Measurements from ENCODE around the gene LRRC28.
A peak's percentile ranks its signal among the peaks of the same experiment; 100 is the strongest.
"Not testable (repeated sequence)": the region's sequence is repeated elsewhere in the genome, so short reads cannot be mapped to it uniquely, and the experiment has no call there.

LRRC28 gene

DNA sequence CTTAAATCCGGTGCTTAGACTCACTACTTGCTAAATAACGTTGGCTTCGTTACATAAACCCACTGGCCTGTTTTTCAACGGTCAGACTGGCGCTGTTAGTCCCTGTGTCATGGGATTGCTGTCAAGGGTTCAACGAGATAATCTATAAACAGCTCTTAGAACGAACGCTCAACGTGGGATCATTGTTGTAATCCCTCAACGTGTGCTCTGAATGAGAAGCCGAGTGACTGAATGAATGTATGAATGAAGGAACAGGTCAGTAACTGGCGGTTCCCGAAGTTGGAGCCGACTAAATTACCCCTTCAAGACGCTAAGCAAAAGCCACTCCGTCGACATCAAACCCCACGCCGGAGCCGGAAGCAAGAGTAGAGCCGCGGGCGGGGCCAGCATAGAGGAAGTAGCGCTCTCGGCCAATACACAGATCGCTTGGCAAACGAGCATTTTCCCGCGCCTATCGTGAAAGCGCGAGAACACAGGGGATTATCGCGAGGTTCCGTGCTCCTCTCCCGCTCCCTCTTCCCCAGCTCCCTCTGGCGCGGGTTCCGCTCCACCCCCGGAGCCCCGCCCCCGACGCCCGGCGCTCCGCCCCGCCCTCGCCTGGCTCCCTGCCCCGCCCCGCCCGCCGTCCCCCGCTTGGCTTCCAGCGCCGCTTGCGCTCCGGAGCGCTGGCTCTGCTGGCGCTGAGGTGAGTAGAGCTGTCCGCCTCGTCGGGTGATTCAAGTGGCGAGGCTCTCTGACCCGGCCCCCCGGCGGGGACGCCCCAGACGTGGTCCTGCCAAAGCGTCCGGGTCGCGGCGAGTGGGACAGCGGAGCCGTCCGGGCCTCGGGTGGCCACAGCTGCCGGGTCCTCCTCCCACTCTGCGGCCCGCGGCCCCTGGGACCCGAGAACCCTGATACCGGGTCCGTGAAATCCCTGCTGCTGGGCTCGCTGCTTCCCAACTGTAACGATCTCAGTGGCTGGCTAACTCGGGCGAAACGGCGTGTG lies at the start of gene LRRC28:
LRRC28 (plus strand) TSS at position 625 of the 985 bp plus-strand sequence. CDS start 4,477 bp downstream, outside the sequence.
- peak; percentile 81 to 90 (median 85) for DNase-seq

DNA sequence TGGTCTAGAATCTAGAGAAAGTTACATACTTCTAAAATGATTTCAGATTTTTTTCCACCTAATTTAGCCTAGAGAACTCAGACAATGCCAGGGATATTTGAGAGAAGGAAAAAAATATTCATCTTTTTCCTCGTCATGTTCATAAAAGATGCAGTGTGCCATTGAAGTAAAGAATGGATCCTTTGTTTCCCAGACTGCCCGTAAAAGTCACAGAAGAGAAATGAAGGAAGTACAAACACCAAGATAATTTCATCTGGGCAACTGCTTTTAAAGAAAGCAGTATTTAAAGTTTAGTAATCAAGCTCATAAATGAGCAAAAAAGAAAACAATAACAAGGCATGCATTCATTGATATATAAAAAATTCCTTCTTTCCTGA lies 49.1 kb upstream of the LRRC28 start:
- DNase-seq: no peak

DNA sequence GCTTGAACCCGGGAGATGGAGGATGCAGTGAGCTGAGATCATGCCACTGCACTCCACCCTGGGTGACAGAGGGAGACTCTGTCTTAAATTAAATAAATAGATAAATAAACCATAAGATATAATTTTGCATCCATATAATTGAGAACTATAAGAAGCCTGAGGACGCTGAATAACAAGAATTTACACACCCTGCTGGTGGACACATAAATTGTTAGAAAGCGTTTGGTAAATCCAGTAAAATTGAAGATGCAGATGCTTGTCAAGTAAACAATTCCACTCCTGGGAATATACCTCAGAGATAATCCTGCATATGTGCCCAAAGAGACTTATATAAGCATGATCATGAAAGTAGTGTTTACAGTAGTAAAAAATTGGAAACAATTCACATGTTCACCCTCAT lies 43.6 kb upstream of the LRRC28 start:
- DNase-seq: no peak

DNA sequence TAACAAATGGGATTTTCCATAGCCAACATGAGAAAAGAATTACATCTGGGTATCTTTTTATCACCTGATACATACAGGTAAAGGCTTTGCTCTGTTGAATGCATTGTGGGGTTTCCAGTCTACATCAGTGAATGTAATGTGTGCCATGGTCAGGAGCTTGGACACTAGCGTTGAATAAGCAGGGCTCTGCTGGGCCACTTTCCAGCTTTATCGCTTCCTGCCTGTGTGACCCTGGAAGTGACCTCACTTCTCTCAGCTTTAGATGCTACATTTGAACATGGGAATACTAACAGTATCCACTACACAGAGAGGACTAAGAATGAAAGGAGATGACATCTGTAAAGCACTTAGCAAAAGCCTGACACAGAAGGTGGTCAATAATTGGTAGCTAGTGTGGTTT lies 42.0 kb upstream of the LRRC28 start:
- DNase-seq: no peak

DNA sequence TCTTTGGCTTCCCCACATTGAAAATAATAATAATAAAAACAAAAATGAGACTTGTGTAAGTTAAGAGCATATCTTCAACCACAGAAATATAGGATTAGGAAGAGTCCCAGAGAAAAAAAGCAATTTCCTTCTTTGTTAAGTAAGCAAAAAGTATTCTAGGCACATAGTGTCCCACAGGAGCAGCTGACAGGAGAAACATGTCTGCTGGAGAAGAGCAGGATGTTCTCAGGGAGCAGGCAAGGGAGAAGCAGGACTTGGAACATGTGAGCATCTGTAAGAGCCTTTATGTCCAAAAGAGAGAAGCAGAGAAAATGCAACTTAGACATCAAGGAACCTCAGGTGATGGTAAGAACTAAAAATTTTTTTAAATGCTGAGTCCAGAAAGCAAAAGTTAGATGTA lies 40.9 kb upstream of the LRRC28 start:
- DNase-seq: no peak

DNA sequence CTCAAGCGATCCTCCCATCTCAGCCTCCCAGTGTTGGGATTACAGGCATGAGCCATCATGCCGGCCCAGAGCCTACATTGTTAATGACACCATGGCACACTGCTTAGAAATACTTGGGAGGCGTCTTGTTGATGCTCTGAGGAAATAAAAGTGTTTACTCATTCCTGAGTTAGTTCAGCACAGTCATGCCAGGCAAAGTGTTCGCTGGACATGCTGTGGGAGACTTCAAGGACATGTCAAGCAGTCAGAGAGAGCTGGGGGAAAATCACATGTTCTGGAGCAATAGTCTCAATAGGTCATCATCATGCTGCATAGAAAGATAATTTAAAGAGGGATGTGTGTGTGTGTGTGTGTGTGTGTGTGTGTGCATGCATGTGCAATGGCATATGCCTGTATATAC lies 39.4 kb upstream of the LRRC28 start:
- DNase-seq: no peak

DNA sequence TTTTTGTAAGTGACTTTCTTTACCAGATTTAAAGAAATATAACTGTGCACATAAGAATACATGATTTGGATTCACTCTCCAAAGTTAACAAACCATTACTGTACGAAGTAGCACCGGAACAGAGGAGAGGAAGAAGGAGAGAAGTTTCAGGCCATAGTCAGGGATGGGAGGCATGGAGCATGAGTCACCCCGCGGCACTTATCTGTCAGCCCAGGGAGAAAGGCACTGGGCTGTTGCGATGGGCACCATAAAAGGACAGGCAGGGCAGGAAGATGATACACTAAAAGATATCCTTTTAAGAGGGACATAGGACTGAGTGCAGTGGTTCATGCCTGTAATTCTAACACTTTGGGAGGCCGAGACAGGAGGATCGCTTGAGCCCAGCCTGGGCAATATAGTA lies 38.9 kb upstream of the LRRC28 start:
- DNase-seq: no peak

DNA sequence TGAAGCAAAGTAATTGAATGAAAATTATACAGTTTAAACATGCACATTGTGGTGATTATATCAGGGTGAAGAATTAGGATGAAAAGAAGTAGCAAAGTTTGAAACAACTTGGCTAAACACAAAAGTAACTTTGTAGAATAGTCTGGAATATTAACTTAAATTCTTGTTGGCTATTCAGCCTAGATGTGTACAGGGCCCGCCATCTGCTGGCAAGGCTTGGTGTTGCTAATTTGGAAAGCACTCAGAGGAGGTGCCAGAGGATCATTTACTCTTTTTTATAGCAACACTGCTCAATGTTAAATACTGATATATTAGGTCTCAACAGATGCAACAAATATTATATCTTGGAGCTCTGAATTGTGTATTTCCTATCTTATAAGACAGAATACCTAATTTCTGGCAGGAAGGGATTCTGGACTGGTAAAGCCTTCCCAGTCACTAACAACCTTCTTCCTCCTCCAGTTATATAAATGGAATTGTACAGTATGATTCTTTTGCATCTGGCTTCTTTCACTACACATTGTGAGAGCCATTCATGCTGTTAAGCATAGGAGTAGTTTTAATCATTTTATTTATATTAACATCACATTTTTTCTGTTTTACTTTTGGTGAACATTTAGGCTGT lies 38.0 kb upstream of the LRRC28 start:
- DNase-seq: peak in 3 of 4 experiments; percentile 4 to 22 (median 16)

DNA sequence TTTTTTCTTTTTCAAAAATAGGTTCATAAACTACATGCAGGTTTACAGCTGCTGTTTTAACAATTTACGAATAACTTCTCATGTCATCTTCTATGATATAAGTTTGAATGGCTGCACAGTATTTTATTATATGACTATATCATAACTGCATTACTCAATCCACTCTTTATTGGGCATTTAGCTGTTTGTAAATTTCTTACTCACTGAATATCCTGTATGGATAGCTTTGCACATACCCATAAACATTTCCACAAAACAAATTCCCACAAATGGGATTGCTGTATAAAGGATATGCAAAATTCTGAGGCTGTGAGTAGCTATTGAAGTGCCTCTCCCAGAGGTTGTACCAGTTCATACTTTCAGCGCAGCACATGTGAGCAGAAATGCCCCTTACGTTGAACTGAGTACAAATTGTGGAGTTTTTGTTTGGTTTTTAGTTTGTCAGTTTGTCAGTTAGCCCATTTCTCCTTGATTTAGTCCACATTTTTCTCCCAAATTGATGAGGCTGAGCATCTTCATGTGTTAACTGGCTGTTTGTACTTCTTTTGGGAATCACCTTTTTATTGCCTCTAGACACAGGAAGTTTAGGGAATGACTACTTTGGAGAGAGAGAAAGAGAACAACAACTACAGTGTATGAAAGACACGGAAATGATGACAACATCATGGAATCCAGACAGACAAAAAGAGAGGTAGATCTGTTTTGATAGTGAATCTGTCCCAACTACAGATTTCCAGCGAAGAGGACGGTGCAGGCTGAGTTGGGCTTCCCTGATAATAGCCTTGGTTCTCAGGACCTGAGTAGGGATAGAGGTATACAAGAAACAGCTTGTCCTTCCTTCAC lies 26.7 kb upstream of the LRRC28 start:
- no peak for DNase-seq

DNA sequence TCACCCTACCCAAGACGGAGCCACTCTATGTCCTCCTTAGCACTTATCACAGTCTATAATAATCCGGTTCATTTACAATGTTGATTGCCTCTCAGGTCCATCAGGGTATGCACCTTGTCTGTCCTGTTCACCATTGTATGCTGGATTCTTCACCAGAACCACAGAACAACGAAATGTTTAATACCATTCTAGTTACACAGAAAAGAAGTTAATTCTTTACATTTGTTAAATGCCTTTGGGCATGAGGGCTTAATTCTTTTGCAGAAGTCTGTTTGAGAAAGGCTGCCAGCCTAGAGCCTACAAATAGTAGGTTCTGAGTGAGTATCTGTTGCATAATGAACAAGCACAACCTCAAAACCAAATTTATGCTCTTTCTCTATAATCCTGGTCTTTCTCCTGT lies 24.5 kb upstream of the LRRC28 start:
- DNase-seq: no peak

DNA sequence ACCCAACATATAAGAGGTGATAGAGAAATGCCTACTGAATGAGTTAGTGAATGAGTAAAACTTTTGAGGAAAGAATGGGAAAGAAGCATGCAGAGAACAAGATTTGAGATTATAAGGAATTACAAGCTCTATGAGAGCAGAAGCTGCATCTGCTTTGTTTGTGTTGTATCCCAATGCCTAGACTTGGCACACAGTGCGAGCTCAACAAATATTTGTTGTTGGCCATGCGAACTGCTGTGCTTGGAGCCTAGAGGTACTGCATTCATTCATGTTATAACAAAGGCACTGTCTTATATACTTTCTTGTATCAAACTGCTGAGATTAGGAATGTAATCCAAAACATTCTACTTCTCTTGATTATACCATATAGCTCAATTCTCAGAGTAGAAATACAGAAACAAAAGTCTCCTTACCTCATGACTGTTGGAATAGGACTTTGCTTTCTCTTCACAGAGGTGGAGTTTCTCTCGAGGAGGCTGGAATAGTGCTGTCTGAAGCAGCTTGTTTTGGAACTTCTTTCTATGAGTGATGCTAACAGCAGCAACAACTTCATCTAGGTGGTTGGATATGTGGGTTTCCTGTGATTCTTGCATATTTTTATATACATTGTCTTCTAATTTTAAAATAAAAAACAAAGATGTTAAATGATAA lies 23.0 kb upstream of the LRRC28 start:
- DNase-seq: no peak

DNA sequence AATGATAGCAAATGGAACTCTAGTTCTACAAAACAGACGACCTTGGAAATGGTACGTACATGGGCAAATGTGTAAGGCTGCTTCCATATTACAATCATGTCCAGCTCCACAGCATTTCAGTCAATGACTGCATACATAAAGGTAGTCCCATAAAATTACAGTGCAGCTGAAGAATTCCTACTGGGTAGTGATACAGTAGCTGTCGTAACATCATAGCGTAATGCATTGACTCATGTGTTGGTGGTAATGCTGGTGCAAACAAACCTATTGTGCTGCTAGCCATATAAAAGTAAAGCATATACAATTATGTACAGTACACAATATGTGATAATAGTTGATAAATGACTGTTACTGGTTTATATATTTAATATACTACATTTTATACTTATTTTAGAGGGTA lies 20.4 kb upstream of the LRRC28 start:
- no peak for DNase-seq

DNA sequence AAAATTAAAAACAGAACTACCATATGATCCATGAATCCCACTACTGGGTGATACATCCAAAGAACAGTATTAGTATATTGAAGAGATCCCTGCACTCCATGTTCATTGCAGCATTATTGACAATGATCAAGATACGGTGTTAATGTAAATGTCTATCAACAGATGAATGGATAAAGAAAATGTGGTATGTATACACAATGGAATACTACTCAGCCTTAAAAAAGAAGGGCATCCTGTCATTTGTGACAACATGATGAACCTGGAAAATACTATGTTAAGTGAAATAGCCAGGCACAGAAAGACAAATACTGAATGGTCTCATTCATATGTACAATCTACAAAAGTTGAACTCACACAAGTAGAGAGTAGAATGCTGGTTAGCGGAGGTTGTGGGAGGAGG lies 18.5 kb upstream of the LRRC28 start:
- no peak for DNase-seq

DNA sequence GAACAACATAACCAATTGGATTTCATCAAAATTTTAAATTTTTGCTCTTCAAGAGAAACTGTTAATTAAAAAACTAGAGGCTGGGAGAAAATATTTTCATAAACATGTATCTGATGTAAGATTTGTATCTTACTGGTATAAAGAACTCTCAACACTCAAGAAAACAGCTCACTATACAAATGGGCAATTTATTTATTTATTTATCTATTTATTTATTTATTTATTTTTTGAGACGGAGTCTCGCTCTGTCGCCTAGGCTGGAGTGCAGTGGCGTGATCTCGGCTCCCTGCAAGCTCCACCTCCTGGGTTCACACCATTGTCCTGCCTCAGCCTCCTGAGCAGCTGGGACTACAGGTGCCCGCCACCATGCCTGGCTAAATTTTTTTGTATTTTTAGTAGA lies 17.1 kb upstream of the LRRC28 start:
- not testable (repeated sequence) for DNase-seq

DNA sequence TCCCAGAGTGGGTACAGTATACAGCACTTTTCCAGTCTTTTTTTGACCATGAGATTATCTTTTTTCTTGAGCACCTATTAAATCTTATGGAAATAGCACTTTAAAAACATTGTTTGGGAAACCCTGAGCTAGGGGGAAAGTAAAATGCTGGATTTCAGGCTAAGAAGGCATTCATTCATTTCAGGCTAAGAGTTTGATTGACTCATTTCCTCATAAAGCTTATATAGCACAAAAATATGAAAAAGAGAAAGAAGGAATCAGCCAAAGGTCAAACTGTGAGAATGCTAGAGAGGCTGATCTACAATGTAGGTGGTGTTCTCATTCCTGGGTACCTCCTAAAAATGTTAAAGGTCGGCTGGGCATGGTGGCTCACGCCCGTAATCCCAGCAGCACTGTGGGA lies 12.4 kb upstream of the LRRC28 start:
- no peak for DNase-seq

DNA sequence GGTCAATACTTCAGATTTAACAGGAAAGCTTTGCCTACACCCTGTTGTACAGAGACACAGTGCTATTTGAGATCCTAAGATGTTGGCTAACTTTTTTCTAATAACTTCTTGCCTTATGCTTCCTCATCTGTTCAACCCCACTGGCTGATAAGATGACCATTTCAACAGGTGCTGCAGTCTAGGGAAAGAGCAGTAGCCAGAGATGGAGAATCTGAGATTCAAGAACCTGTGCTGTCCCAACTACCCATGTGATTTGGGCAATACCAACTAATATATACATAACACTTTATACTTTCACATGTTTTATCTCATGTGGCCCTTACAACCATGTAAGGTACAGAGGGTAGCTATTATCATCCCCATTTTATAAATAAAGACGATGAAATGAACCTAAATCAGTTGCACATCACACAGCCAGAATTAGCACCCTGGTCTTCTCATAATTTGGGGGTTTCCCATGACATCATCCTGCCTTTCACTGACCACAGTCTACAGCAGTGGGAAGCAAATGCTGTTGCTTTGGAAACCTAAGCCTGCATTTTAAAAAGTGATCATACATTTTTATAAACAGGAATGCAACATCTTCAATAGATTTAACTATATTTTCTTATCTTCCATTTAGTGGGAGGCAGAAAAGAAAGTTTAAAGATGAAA lies 11.6 kb upstream of the LRRC28 start:
- DNase-seq: no peak

DNA sequence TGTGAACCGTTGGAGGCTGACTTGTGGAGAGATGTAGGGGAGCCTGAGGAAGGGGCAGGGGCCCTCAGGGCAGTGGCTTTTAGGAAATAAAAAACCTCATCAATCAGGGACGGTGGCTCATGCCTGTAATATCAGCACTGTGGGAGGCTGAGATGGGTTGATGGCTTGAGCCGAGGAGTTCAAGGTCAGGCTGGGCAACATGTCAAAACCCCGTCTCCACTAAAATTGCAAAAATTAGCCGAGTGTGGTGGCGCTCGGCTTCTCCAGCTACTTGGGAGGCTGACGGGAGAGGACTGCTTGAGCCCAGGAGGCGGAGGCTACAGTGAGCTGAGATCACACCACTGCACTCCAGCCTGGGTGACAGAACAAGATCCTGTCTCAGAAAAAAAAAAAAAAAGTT lies 9.5 kb upstream of the LRRC28 start:
- no peak for DNase-seq

DNA sequence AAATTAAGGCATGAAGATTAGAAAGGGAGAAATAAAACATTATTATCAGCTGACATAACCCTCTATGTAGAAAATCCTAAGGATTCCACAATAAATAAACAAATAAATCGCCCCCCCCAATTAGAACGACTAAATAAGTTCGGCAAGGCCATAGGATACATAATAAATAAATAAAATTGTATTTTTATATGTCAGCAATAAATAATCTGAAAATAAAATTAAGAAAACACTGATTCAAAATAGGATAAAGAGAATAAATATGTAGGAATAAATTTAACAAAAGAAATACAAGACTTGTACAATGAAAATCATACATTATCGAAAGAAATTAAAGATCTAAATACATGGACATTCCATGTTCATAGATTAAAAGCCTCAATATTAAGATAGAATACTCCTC lies 7.0 kb upstream of the LRRC28 start:
- no peak for DNase-seq

DNA sequence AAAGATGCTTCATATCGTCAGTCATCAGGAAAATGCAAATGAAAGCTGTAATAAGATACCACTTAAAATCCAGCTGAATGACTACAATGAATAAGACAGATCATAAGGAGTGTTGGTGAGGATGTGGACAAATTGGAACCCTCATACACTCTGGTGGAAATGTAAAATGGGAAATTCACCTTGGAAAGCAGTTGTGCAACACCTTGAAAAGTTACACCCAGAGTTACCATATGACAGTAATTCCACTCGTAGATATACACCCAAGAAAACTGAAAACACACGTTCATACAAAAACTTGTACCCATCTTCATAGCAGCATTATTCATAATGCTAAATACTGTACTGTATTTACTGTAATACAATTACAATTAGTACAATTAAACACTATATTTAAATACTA lies 4.2 kb upstream of the LRRC28 start:
- no peak for DNase-seq

DNA sequence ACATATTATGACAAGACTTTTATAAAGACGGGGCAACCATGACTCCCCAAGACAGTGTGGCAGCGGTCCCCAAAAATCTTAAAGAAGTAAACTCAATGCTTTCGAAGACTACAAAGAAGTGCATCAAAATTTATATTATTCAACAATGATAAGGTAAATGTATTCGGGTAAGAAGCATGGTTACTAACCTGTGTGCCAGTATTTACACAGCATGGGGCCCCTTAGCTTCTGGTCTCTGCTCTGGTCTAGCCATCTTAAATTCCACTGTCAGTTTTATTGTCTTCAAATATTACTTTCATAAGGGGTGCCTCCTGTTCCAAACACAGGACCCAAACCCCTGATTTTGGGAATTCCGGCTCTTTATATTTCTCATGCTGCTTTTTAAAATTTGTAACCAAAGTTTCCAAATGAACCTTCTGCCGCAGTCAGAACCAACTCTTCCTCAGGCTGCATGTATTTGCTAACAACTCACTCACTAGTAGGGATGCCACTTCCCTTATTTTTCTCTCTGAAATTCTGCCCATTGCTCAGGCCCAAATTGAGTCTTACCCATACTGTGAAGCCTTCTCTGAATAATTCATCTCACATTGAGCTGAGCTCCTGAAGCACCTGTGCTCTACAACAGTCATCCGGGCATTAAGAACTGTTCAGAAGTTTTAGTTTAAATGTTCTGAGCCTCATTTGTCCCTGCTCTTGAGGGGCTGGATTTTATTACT lies 3.1 kb upstream of the LRRC28 start:
- DNase-seq: no peak

DNA sequence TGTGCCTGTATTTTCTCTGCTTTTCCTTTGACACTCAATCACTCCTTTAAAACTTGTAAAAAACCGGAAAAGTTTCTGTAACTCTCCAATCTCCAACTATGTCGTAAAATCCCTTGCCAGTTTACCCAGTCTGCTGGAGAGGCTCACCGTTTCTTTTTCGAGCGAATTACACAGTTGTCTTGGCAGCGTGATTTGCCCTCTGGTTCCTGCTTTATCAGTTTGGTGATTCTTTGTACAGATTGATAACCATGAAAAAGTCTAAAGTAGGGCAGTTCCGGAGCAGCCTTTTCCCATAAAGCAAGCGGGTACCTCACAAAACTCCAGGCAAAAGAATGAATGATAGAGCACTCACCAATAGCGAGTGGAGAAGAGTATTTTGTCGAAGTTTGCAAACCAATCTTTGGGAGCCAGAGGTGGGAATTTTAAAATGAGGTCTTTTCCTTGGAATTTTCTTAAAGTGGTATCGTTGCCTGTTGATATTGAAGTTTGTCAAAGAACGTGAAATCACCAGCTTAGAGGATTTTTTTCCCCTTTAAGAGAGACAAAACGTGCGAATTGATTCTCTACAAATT lies 1.9 kb upstream of the LRRC28 start, which contains the start of gene TTC23:
TTC23 (minus strand) TSS at position 312 of the 572 bp plus-strand sequence. CDS start 20,869 bp downstream, outside the sequence.
- DNase-seq: no peak
